Occipital lobe (tissue), 2 donors: Measurements from ENCODE around the gene GOLGB1. TPM values are rescaled to one million over a fixed set of nuclear protein-coding genes. Genes with fewer than 3 reads are reported as not detected.
"Not testable (repeated sequence)": the region's sequence is repeated elsewhere in the genome, so short reads cannot be mapped to it uniquely, and the experiment has no call there.

ENCODE experiments used
- DNase-seq: peaks from one replicate; lab custom pipeline; 2025; lab: John Stamatoyannopoulos, UW
- total RNA-seq: library from RNA; depleted of rRNA; stranded (reverse); fragments of >200 nt; gene quantifications from one replicate; pipeline ENCODE4 v1.2.3, GENCODE V29; 2014

The GOLGB1 gene
- total RNA-seq, 1 donor from 2014 or later, result 47.1 TPM

- DNase-seq, result not testable (repeated sequence)
These were observed 60.8 kb downstream of the GOLGB1 start for GRCh38 chr3:121688747-121689146.

- no peak for DNase-seq
These were observed 67.7 kb downstream of the GOLGB1 start for GRCh38 chr3:121681792-121682191.

DNA sequence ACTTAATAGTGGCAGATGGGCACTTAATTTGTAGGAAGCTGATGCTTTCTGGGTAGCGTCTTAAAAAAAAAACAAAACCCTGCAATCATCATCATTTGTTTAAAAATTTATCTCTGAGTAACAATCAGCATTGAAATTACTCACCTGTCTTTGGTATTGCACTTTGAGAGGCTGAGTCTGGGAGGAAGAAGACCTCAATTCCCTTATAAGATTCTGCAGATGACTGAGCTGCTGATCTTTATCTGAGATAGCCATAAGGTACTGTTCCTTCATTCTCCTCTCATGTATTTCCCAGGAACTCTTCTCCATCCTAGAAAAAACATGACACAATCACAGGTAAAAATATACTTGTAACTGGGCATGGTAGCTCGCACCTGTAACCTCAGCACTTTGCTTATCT lies 72.4 kb downstream of the GOLGB1 start:
- no peak for DNase-seq

GRCh38 chr3:121670676-121671075 lies 78.9 kb downstream of the GOLGB1 start:
- no peak for DNase-seq

- DNase-seq, result no peak
These were observed 82.2 kb downstream of the GOLGB1 start for GRCh38 chr3:121667333-121667732.

- DNase-seq, result no peak
These were observed 84.1 kb downstream of the GOLGB1 start for GRCh38 chr3:121665488-121665887.

- no peak for DNase-seq
These were observed 86.2 kb downstream of the GOLGB1 start for GRCh38 chr3:121663171-121663847.

DNA sequence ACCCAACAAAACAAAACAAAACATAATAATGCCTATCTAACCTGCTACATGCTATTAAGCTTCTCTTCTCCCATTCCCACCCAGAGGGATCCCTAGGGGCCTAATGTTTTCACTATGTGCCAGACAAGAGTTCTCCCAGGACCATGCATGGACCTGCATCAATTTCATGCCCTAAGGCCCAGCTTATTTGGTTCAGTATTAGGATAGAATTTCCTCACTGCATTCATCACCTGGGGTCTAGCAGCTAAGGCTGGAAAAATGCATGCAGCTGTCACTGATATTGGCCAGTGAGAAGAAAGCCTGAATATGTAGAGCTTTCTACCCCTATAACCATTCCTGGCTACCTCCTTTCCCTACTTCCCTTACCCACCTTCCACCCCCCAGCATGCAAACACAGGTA lies 86.8 kb downstream of the GOLGB1 start:
- DNase-seq, result no peak

GRCh38 chr3:121661376-121661775 lies 88.2 kb downstream of the GOLGB1 start:
- DNase-seq, result no peak

DNA sequence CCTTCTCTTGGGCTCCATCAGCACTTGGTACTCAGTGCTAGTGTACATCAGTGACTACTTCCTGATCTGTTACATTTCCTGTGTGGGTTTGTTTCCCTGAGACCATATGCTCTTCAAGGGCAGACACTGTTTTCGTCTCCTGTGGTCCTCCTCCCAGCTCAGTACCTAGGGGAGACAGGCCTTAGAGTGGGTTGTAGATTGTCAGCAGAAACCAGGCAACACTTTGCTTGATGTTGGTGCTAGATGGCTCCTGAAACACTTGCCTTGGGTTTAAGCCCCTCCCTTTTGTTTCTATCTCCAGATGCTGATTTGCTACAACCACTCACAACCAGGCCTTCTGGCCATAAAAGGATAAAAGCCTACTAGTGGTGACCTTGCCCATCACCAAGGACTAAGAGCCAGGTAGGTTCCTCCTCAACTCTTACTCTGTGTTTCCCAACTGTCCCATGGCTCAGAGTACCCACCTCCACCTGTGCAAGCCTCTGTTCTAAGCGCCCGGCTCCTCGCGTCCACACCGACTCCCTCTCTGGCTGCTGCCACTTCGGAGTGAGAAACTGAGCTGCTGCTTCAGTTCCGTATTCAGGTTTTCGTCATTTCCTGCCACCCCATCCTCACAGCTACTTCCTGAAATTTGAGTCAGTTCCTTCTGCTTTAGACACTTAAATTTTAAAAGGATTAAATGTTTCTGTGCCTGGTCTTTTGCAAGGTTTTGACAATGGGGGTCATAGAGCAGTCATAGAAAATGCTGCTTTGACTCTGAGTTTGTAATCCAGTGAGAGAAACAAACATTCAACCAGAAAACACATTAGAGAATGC lies 89.0 kb downstream of the GOLGB1 start, which contains the start of gene HCLS1:
HCLS1 (minus strand) TSS at position 548 of the 816 bp plus-strand sequence. CDS start 2,556 bp downstream, outside the sequence.
- DNase-seq, result no peak

- DNase-seq, result no peak
These were observed 90.0 kb downstream of the GOLGB1 start for GRCh38 chr3:121659586-121659985.

GRCh38 chr3:121658716-121659435 lies 90.7 kb downstream of the GOLGB1 start:
- DNase-seq, result no peak

GRCh38 chr3:121654493-121655385 lies 94.8 kb downstream of the GOLGB1 start:
- DNase-seq, result no peak

- no peak for DNase-seq
These were observed 97.9 kb downstream of the GOLGB1 start for GRCh38 chr3:121651684-121652083.

GRCh38 chr3:121649645-121650044 lies 99.9 kb downstream of the GOLGB1 start:
- DNase-seq, result no peak

DNA sequence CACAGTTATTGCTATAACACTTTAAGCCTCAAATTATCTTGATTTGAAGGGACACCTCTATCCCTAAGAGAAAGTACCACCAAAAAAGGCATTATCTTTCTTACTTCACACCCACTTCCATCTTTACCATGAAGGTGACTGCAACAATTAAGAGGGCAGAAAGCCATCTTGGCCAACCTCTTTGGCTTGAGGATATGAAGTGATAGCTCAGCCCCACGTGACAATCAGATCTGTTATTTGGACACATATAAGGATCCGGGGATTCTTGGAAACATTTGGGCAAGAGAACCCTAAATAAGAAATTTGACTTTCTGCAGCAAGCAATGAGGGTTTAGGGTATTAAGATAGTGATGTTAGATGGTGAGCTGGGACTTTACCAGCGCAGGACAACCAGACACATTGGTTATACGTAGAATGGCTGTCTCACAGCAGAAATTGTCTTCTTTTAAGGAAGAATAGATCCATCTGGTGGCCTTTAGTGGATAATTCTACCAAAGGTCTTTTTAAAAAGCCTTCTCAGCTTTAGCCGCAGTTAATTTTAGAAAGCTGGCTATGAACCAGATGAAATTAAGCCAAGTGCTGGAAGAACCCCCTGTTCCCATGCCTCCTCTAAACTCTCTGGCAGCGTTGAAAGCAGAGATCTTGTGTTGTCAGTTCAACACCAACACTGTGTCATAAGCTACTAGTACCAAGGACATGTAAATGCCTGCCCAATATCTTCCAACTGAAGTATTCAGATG lies 101.2 kb downstream of the GOLGB1 start:
- DNase-seq, result no peak

GRCh38 chr3:121645054-121645453 lies 104.5 kb downstream of the GOLGB1 start:
- no peak for DNase-seq

GRCh38 chr3:121642601-121643314 lies 106.8 kb downstream of the GOLGB1 start:
- DNase-seq, result no peak

DNA sequence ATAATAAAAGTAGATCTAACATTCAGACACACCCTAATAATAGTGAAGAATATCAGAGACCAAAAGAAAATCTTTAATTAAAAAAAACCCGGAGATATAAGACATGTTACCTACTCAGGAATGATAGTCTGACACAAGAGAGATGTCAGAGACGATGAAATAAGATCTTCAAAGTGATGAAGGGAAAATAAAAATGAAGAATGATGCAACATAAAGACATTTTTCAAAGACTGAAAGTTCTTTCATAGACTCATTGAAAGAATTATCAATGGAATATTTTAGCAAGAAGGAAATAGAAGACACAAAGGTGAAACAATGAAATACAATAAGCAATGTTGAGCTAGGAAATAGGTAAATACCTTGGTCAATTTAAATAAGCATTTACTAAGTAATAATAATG lies 108.4 kb downstream of the GOLGB1 start:
- no peak for DNase-seq

DNA sequence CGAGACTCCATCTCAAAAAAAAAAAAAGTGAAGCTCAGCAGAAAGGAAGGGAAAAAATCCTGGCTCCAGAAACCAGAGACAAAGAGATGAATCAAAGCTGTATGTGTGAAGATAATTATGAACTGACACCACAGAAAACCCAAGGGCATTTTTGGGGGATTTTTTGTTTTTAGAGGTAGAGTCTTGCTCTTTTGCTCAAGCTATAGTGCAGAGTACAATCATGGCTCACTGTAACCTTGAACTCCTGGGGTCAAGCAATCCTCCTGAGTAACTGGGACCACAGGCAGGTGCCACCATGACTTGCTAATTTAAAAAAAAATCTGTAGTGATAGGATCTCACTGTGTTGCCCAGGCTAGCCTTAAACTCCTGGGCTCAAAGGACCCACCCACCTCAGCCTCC lies 111.6 kb downstream of the GOLGB1 start:
- DNase-seq, result no peak
